Activated CD8-positive, alpha-beta memory T cell treated with anti-CD3 and anti-CD28 coated beads for 4 hours (primary cell): ENCODE data around the gene MRPL19.
A peak's percentile ranks its signal among the peaks of the same experiment; 100 is the strongest.
"Not testable (repeated sequence)": the region's sequence is repeated elsewhere in the genome, so short reads cannot be mapped to it uniquely, and the experiment has no call there.

Source experiments
- DNase-seq, 2 donors: peaks; one replicate each; pipeline ENCODE4 v3.0.0-alpha.2; 2020; ENCODE audit warnings: low read depth in 2 of 2

Gene MRPL19

DNA sequence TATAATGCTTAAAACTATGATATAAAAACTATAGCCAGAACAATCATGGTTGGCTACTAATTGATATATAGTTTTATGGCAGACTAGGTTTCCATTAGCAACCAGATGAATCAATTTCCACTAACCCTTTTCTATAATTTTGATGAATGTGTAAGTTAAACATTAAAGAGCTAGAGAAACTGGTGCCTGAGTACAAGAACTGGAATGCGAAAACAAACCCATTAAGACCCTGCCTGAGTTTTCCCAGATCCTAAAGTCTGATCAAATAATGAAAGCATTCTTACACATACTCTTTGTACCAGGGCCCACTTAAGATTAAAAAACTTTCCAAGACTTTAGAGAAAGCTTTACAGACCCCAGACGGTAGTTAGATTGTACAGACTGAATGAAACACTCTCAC lies 21.3 kb downstream of the MRPL19 start:
- no peak for DNase-seq

DNA sequence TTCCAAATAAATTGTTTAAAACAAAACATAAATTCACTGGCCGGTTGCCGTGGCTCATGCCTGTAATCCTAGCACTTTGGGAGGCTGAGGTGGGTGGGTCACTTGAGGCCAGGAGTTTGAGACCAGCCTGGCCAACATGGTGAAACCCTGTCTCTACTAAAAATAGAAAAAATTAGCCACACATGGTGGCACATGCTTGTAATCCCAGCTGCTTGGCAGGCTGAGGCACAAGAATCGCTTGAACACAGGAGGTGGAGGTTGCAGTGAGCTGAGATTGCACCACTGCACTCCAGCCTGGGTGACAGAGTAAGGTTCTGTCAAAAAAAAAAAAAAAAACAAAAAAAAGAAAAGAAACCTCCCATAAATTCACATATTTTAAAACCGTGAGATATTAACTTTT lies 28.8 kb downstream of the MRPL19 start:
- not testable (repeated sequence) for DNase-seq

DNA sequence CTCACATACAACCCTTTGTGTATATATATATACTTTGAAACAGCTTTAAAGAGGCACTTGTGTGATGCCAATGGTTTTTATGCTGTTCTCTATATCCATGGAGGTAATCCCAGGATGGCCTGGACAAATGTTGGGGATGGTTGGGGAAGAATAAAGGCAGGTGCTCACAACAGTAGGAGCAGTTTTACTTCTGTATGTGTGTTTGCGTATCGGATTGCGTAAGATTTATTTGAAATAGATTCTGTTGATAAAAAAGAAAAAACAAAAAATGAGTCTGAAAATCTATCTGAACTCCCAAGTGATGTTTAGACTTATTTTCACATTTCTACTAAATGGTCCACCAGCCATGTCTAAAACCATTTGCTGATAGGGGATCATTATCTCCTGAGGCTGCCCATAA lies 29.3 kb downstream of the MRPL19 start:
- DNase-seq, result no peak

DNA sequence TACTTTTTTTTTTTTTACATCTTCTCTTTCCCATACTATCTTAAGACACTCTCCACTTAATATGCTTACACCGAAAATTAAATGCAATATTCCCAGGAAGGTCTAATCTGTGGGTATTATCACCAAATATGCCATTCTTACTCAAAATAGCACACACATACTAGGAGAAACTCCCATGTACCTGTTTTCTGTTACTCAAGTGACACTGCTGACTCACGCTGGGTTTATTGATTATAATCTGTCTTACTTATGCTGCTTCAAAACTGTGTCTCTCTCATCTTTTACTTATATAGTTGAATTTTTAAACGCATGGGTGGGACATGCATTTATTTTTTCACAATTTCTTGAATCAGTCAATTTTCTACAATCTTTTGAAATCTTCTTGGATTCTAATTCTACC lies 29.9 kb downstream of the MRPL19 start:
- DNase-seq, result no peak

DNA sequence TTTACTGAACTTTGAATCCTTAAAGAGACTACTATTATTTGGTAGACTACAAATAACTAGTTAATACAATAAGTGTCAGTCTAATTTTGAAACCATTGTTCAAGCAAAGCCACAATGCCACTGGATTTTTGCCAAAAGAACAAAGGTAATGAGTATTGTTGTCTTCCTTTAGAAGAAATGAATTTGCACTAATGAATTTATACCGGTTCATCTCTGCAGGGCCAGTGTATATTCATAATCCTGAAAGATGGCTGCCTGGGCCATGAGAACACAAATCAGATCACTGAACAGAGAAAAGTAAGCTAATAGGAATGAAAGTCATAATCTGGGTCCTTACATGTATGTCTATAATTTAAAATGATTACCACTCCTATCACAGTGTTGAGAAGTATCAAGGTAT lies 33.0 kb downstream of the MRPL19 start:
- no peak for DNase-seq

DNA sequence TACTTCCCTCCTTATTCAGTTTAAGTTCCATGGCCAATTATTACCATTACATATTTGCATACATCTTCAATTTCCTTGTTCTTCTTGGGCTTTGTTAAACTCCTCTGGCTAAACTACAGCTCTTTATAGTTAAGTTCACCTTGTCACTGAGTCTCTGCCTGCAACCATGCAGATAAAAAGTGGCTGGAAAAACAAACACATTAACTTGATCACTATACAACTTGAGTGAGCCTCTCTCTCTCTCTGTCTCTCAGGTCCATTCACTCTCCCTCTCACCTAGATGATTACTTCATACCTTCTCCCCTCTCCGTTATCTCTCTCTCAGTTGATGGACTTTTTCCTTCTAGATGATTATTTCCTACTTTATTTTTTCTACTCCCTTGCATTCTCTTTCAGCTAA lies 33.8 kb downstream of the MRPL19 start:
- no peak for DNase-seq

DNA sequence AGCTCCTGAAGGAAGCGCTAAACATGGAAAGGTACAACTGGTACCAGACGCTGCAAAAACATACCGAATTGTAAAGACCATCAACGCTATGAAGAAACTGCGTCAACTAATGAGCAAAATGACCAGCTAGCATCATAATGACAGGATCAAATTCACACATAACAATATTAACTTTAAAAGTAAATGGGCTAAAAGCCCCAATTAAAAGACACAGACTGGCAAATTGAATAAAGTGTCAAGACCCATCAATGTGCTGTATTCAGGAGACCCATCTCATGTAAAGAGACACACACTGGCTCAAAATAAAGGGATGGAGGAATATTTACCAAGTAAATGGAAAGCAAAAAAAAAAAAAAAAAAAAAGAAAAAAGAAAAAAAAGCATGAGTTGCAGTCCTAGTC lies 36.8 kb downstream of the MRPL19 start:
- DNase-seq, result not testable (repeated sequence)

DNA sequence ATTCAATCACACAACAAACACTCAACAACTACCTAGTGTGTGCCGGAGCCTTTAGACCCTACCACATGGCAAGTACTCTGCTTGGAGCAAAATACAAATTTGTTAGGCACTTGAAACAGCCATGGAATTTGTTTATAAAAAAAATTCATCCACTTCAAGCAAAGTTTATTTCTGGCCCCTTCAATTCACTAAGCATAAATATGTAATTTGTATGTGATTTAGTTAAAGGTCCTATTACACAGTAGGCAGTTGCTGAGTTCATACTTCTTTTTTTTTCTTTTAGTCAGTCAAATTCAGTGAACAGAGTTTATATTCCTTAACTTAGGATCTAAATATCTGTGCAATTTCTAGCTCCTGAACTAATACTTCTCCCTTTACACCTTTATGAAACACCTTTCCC lies 41.6 kb downstream of the MRPL19 start:
- DNase-seq, result no peak

DNA sequence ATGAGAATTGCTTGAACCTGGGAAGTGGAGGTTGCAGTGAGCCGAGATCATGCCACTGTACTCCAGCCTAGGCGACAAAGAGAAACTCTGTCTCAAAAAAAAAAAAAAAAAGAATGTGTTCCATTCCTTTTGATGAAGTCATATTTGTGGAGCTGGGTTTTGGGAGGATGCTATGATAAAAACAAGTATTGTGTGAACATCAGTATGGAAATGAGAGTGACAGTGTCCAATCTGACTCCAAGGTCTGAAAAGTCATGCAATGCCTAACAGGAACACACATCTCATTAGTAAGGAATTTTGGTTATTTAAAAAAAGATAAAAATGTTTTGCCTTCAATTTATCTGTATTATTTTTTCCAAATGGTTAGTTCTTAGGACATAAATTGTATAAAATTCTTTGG lies 52.3 kb downstream of the MRPL19 start:
- DNase-seq, result no peak

DNA sequence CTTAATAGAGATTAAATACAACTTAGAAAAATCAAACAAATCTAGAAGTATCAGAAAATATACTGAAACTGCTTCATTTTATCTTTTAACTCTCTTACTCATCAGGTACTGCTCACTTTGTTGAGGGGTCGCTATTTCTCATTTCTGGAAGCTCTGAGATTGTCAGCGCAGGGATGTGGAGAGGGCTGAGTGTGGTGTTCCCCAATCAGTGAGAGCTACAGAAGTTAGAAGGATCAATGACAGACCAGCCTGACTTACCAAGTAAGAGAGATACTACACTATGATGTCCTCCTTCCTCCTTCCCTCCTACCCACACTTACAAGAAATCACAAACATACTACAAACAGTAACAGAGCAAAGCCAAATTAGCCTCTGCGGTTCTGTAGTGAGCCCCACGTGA lies 56.0 kb downstream of the MRPL19 start:
- DNase-seq, result no peak

DNA sequence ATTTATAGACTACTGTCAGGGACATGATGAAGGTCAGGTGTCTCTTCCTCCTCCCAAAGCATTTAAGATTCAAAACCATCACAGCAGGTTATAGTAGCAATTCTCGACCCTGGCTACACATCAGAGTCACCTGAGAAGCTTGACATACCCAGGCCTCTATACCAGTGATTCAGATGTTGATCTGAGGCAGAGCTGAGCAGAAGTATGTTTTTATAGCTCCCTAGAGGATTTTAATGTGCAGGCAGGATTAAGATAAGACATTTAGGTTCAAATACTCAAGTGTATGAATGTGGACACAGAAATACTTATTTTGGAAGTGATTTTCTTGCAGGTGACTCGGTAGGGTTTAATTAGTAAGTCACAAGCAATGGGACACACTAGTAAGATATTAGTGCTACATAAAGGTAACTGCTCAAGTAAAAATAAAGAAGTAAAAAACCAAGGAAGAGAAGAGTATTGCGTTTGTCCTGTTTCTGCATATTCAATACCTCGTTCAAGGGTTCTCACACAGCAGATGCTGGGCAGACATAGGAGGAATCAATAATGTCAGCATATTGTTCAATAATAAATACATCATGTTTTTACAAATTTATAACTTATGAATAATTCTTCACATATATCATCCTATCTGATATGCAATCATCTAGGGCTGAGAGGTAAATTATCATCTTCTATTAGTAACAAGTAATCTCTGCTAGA lies 57.2 kb downstream of the MRPL19 start:
- DNase-seq, result no peak

DNA sequence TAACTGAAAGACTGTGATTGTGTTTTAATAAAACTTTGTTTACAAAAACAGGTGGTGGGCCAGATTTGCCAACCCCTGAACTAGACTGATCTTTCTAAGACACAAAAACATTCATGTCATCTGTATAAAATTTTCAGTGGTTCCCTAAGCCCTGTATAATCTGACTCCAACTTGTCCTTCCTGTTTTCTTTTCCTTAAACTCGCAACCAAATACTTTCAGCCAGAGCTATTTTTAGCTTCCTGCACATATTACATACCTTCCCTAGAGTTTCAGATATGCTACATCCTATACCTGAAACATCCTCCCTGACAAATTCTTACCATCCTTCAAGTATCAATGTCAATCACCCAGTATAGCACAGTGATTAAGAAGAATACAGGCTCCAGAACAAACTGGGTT lies 59.3 kb downstream of the MRPL19 start:
- no peak for DNase-seq

DNA sequence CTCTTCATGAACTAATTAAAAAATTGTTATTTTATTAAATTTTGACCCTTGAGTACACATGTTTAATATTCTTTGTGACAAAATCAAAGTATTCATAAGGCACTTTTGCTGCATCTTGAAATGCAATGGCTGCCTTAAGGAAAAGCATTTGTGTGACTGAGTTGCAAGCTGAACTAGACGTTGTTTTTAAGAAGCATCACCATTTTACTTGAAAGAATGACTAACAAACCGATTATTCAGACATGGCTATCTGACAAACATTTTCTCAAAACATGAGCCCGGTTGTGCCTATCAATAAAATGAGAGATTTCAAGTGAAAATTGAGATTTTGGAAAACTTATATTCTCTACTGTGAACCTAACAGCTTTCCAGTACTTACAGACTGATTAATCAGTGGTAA lies 61.3 kb downstream of the MRPL19 start:
- no peak for DNase-seq

DNA sequence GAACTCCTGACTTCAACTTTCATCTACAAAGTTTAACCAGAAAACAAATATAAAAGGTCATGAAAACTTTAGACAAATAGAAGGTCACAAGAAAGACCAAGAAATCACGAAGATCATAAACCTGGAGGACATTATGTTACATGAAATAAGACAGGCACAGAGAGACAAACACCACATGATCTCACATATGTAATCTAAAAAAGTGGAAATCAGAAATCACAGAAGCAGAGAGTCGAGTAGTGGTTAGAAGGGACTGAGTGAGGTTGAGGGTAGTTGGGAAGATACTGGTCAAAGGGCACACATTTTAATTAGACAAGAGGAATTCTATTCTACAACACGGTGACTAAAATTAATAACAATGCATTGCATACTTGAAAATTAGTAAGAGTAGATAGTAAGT lies 62.7 kb downstream of the MRPL19 start:
- DNase-seq, result no peak

DNA sequence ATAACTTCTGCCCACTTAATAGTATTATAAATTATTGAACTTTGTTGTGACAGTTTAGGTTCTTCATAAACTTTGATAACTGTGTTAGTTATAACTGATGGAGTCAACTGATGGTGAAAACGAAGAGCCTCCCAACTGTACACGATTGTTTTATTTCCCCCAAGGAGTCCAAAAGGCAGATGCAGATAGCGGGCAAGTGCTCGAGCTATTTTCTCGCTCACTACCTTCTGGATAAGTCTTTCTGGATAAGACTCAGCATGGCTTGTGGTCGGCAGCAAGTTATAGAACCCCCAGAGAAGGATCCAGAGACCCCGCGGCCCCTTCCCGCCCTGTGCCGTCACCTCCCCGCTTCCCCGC lies 63.6 kb downstream of the MRPL19 start:
- no peak for DNase-seq

DNA sequence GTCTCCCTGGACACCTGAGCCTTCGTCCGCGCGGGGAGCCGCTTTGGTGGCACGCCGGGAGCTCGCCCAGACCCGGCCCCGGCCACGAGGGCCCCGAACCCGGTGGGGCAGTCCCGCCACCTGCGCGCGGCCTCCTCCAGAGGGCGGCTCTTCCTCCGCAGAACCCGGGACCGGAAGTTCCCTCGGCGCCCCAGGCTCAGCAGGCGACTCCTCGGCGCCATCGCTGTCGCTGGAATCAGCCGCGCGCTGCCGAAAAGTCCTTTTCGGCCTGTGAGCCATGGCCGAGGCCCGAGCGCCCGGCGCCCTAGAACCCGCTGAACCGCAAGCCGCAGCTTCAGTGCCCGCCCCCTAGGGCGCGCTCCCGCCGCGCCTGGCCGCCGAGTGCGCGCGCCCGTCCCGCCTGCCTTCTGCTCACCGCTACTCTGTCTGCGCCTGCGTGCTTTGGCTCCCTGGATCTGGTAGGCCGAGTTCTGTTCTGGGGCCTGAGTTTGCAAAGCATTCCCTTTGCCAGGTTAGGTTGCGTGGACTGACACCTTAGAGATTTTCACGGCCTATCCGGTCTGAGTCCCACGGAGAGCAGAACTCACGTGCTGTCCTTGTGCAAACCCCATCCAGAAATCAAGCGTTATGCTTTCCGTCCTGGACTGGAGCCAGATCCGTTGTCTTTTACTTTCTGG lies 64.1 kb downstream of the MRPL19 start, which contains the start of gene GCFC2:
TSS of gene GCFC2 (minus strand) at position 339 of the 677 bp plus-strand sequence. CDS start at position 279, 60 bp downstream.
- DNase-seq, result peak; percentile 66 to 76

DNA sequence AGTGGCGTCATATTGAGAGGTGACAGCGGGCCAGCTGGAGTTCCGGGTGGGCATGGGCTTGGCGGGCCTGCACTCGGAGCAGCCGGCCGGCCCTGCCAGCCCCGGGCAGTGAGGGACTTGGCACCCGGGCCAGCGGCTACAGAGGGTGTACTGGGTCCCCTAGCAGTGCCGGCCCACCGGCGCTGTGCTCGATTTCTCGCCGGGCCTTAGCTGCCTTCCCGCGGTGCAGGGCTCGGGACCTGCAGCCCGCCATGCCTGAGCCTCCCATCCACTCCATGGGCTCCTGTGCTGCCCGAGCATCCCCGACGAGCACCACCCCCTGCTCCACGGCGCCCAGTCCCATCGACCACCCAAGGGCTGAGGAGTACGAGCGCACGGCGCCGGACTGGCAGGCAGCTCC lies 65.0 kb downstream of the MRPL19 start:
- not testable (repeated sequence) for DNase-seq

DNA sequence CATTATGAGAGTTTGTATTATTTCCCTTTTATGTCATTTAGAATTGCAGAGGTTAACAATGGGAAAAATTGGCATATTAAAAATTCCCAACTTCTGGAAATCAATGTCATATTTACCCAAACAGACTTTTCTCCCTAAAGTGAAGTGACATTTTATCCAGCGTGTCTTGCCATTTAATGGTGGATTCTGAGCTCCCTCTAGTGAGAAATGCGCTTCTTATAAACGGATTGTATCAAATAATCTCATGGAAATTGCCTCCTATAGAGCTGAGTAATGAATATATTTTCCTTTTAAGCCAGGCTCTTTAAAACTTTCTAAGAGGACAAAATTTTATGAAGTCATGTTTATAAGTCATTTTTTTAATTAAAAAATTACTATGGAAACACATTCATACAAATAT lies 69.8 kb downstream of the MRPL19 start:
- no peak for DNase-seq

DNA sequence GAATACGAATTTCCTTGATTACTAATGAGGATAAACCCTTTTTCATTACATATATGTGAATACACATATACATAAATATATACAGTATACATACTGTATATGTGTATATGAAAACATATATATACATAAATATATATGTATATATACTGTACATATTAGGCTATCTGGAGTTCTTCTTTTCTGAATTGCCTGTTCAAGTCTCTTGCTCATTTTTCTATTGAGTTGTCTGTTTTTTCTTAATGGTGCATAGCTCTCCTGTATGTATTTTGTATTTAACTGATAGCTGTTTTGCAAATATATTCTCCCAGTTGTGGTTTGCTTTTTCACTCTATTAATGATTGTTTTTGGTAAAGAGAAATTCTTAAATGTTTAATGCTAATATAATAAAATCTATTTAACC lies 73.0 kb downstream of the MRPL19 start:
- no peak for DNase-seq

DNA sequence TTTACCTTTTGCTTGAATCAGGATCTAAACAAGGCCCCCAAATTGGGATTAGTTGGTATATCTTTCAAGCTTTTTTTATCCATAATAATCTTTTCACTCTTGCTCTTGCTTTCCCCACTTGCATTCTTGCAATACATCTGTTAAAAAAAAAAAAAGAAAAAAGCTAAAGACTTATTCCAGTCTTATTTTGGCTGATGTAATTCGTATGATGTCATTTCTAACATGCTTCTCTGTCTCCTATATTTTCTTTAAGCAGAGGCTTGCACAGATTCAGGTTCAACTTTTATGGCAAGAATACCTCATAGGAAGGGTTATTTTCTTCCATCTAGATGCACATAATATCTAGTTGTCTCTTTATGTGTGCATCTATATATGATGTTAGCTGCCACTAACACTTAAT lies 73.9 kb downstream of the MRPL19 start:
- DNase-seq, result no peak

DNA sequence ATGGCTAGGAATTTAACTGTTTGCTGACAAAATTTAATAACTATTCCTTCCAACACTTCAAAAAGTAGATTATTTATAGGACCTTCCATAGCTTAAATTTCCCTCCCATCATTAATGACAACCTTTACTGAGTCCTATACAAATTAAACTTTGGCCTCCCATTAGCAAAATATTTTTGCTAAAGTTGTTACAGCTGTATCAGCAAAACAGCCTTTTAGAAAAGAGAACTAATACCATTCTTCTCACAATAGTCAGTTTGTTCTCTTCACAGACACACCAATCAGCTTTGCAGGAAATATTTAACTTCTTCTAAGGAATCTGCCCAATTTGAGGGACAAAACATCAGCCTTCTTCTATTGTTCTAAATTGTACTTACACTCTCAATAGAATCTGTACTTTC lies 76.1 kb downstream of the MRPL19 start:
- no peak for DNase-seq

DNA sequence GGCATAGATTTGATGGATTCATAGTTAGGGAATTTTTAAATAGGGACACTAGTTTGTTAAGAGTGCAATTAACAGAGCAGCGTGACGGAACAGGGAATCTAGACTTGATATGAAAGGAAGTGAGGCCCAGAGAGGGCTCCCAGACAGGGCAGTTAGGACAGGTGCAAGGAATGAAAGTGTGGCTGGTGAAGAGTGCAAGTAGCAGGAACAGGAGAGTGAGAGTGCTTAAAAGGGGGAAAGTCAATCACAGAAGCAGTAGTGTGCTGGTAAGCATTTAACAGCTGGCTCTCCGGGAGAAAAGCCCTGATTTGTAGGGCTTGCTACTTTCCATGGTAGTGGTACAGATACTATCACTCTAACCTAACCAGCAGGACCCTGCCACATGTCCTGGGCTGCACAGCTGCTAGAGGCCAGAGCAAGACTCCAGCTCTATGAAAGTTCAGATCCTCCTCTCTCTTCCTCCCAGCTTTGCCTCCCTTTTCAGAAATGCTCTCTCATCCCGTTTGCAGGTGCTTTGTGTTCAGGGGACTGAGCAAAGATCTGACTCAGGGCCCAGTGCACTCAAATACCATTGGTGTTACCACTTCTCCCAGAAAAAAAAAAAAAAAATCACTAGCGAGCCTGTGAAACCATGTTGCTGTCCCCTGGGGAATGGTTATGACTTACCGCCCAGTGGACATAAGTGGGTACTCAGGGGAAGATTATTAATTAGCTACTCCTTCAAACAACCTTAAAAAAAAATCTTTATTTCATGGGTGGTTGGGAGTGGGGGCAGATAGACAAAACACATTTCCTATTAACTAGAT lies 82.2 kb downstream of the MRPL19 start:
- no peak for DNase-seq

DNA sequence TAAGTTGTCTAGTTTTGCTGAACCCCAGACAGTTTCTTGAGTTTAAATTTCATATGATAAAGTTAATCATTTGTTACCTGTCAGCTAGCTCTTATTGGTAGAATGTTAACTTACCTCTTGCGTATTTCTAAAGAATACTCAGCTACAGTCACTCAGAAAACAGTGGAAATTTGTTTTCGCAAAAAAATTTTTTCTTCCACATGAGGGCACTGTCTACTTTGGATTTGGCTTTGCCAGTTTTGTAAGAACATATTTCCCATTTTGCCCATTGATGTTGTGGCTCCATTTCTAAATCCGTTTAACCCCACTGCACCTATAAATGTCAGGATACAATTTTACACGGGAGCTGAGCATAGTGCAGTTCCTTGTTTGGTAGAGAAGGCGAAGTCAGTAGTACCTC lies 83.3 kb downstream of the MRPL19 start:
- DNase-seq, result no peak
